CD4-positive, alpha-beta memory T cell (primary cell): Measurements from ENCODE around the gene LDB2. TPM values are rescaled to one million over a fixed set of nuclear protein-coding genes. Genes with fewer than 3 reads are reported as not detected.

Source experiments
- CTCF ChIA-PET: fragments of 350-600 bp; sonication (Branson Sonifier 250); formaldehyde crosslinking; loops from one replicate; lab custom pipeline; 2021; ENCODE audit warnings: inconsistent platforms; ENCODE audit not compliant: partially characterized antibody; lab: Charles Lee
- POLR2A ChIA-PET: fragments of 350-600 bp; sonication (Branson Sonifier 250); formaldehyde crosslinking; loops from one replicate; lab custom pipeline; 2021; ENCODE audit not compliant: partially characterized antibody; lab: Charles Lee
- DNase-seq, 5 donors: peaks; one replicate each; pipeline versions ENCODE4 v3.0.0 to v3.0.0-alpha.2; 2020 to 2022; ENCODE audit warnings: mixed read lengths in 1 of 5
- H3K27ac ChIP-seq: one replicate; pipeline ENCODE4 v1.7.0; 2013; ENCODE audit warnings: low read depth, low read length
- H3K27me3 ChIP-seq: 2 replicates; pipeline ENCODE4 v1.7.0; 2013; ENCODE audit warnings: mild to moderate bottlenecking, low read length, moderate library complexity; ENCODE audit not compliant: insufficient read depth
- H3K36me3 ChIP-seq: 2 replicates; pipeline ENCODE4 v1.7.0; 2013; ENCODE audit warnings: mild to moderate bottlenecking, low read length, moderate library complexity; ENCODE audit not compliant: insufficient read depth
- H3K4me1 ChIP-seq: 2 replicates; pipeline ENCODE4 v1.7.0; 2013; ENCODE audit warnings: mild to moderate bottlenecking, low read length, moderate library complexity; ENCODE audit not compliant: insufficient read depth
- H3K4me3 ChIP-seq, 2 donors: one replicate each; pipeline ENCODE4 v1.7.0; 2013; ENCODE audit warnings: low read length in 2 of 2, mild to moderate bottlenecking in 1 of 2
- H3K9me3 ChIP-seq, 2 donors: one replicate each; pipeline ENCODE4 v1.7.0; 2013; ENCODE audit warnings: low read length in 2 of 2, control low read depth in 1 of 2; ENCODE audit not compliant: control insufficient read depth in 1 of 2
- H3K27ac Mint-ChIP-seq, 7 donors: one replicate each; pipeline ENCODE4 v1.8.0; 2020 to 2021; ENCODE audit warnings: mixed read lengths in 7 of 7, mild to moderate bottlenecking in 6 of 7, inconsistent platforms in 3 of 7, moderate library complexity in 3 of 7
- H3K27me3 Mint-ChIP-seq, 2 donors: one replicate each; pipeline ENCODE4 v1.8.0; 2020 to 2021; ENCODE audit warnings: mixed read lengths in 2 of 2
- H3K36me3 Mint-ChIP-seq, 2 donors: one replicate each; pipeline ENCODE4 v1.8.0; 2020 to 2021; ENCODE audit warnings: mixed read lengths in 2 of 2, inconsistent platforms in 1 of 2, mild to moderate bottlenecking in 1 of 2
- H3K4me1 Mint-ChIP-seq, 4 donors: one replicate each; pipeline ENCODE4 v1.8.0; 2020 to 2021; ENCODE audit warnings: mixed read lengths in 4 of 4, mild to moderate bottlenecking in 1 of 4
- H3K4me3 Mint-ChIP-seq, 8 donors: one replicate each; pipeline ENCODE4 v1.8.0; 2020 to 2021; ENCODE audit warnings: mixed read lengths in 8 of 8, mild to moderate bottlenecking in 7 of 8, moderate library complexity in 6 of 8, inconsistent platforms in 3 of 8
- H3K9me3 Mint-ChIP-seq, 8 donors: one replicate each; pipeline ENCODE4 v1.8.0; 2020 to 2021; ENCODE audit warnings: mixed read lengths in 8 of 8, mild to moderate bottlenecking in 5 of 8, inconsistent platforms in 3 of 8, moderate library complexity in 1 of 8
- intact Hi-C: fragments of 100-400 bp; cut with micrococcal nuclease; formaldehyde crosslinking; loops from one replicate; pipeline ENCODE4 v1.15.1; 2023
- polyA plus RNA-seq, 2 donors: library from polyadenylated mRNA; unstranded; fragments of 300-500 nt; fragmentation: Illumina TruSeq; gene quantifications; one replicate each; pipeline ENCODE4 v1.2.3, GENCODE V29; 2021
- total RNA-seq, 2 experiments: library from RNA; stranded (reverse); gene quantifications; one replicate each; pipeline ENCODE4 v1.2.3, GENCODE V29; 2021

Gene LDB2
- total and polyA plus RNA-seq, 4 experiments from 2014 or later = not detected

DNA sequence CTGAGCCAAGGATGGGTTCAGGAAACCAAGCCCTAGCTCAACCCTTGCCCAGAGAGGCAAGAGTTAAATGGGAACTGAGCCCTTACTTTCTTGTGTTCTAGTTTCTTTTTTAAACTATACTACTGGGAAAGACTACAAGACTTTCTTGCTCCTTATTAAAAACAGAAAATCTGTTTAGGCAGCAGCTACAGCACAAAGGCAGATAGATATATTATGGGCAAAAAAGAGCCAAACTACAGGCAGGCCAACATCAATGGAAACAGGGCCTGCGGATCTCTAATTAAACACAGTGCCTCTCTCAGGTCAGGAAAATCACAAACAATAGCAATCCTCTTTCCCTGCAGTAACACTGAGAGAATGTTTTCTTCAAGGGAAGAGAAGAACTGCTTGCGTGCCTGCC is 226.0 kb downstream of the LDB2 start:
- H3K4me1 Mint-ChIP-seq = no peaks in the 10 kb centered on the region
- Histone ChIP-seq H3K9me3 (no peaks in the 10 kb centered on the region), H3K27me3 (no peaks in the 10 kb centered on the region), H3K27ac (no peak overlapping the region), H3K4me3 (no peak overlapping the region), H3K4me1 (no peaks in the 10 kb centered on the region), H3K36me3 (no peaks in the 10 kb centered on the region)
- intact Hi-C loops = no loop called here
- ChIA-PET CTCF (no interaction called here), POLR2A (no interaction called here)
- H3K36me3 Mint-ChIP-seq = no peaks in the 10 kb centered on the region
- no peak overlapping the region for H3K27ac Mint-ChIP-seq
- H3K9me3 Mint-ChIP-seq = no peaks in the 10 kb centered on the region
- peaks cover 0 to 1% of the 10 kb centered on the region in 2 donors for H3K27me3 Mint-ChIP-seq
- H3K4me3 Mint-ChIP-seq = no peak overlapping the region
- no peak for DNase-seq

DNA sequence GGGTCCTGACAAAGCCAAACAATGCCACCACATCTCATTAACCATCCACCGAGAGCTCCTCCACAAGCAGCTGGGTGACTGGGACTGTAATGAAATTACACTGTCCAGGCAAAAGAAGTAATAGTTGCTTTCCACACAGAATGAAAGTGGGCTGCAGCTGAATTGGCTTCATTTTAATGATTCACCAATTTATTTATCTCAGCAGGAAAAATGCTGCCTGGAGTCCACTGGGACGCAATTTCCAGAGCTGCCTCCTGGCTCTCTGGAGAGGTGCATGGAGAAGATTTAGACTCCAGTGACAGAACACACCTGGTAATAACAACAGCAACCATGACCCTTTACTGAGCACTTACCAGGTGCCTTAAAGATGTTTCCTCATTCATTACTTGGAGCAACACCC is 226.7 kb downstream of the LDB2 start:
- Mint-ChIP-seq H3K27me3 (peaks cover 0 to 1% of the 10 kb centered on the region in 2 donors), H3K36me3 (no peaks in the 10 kb centered on the region), H3K27ac (no peak overlapping the region), H3K4me3 (no peak overlapping the region), H3K9me3 (no peaks in the 10 kb centered on the region), H3K4me1 (no peaks in the 10 kb centered on the region)
- Histone ChIP-seq H3K9me3 (no peaks in the 10 kb centered on the region), H3K4me3 (no peak overlapping the region), H3K36me3 (no peaks in the 10 kb centered on the region), H3K27ac (no peak overlapping the region), H3K4me1 (no peaks in the 10 kb centered on the region), H3K27me3 (no peaks in the 10 kb centered on the region)
- intact Hi-C loops = no loop called here
- DNase-seq = no peak
- ChIA-PET POLR2A (no interaction called here), CTCF (interaction anchor here (1.2 kb wide), 1 partner anchor 12 kb away, joined by 3 read pairs; no protein-coding TSS in a partner anchor)

GRCh38 chr4:16670727-16671126 is 227.7 kb downstream of the LDB2 start:
- H3K27ac Mint-ChIP-seq = no peak overlapping the region
- H3K4me3 Mint-ChIP-seq = no peak overlapping the region
- Histone ChIP-seq H3K36me3 (no peaks in the 10 kb centered on the region), H3K9me3 (no peaks in the 10 kb centered on the region), H3K4me3 (no peak overlapping the region), H3K27me3 (no peaks in the 10 kb centered on the region), H3K4me1 (no peaks in the 10 kb centered on the region), H3K27ac (no peak overlapping the region)
- POLR2A ChIA-PET = no interaction called here
- DNase-seq = no peak
- H3K4me1 Mint-ChIP-seq = no peaks in the 10 kb centered on the region
- H3K27me3 Mint-ChIP-seq = peaks cover 0 to 1% of the 10 kb centered on the region in 2 donors
- CTCF ChIA-PET = interaction anchor here (1.2 kb wide), 1 partner anchor 13 kb away, joined by 3 read pairs; no protein-coding TSS in a partner anchor
- intact Hi-C loops = no loop called here
- H3K36me3 Mint-ChIP-seq = no peaks in the 10 kb centered on the region
- H3K9me3 Mint-ChIP-seq = peaks cover 0 to 2% (median 0%) of the 10 kb centered on the region in 8 donors

DNA sequence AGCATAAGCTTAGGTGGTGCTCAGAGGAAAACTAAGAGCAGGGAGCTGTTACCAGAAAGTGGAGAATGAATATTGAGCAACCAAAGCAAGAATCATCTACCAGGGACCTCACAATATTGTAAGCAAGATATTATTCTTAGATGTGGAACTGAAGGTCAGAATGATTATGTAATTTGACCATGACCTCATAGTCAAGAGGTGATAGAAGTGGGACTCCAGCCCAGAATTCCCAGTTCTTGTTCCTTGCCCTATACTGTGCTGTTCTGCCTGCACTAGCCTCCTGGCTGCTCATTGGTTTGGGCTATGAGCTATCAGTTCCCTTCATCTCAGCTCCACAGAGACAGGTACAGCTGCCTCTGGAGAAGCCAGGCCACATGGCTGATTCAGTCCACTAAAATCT is 229.4 kb downstream of the LDB2 start:
- POLR2A ChIA-PET = no interaction called here
- Mint-ChIP-seq H3K4me1 (no peaks in the 10 kb centered on the region), H3K4me3 (no peak overlapping the region), H3K27me3 (peaks cover 0 to 1% of the 10 kb centered on the region in 2 donors), H3K9me3 (peaks cover 0 to 5% (median 0%) of the 10 kb centered on the region in 8 donors), H3K36me3 (no peaks in the 10 kb centered on the region), H3K27ac (no peak overlapping the region)
- Histone ChIP-seq H3K4me3 (no peak overlapping the region), H3K27ac (no peak overlapping the region), H3K27me3 (no peaks in the 10 kb centered on the region), H3K4me1 (no peaks in the 10 kb centered on the region), H3K36me3 (no peaks in the 10 kb centered on the region), H3K9me3 (no peaks in the 10 kb centered on the region)
- CTCF ChIA-PET = no interaction called here
- intact Hi-C loops = no loop called here
- DNase-seq = no peak

DNA sequence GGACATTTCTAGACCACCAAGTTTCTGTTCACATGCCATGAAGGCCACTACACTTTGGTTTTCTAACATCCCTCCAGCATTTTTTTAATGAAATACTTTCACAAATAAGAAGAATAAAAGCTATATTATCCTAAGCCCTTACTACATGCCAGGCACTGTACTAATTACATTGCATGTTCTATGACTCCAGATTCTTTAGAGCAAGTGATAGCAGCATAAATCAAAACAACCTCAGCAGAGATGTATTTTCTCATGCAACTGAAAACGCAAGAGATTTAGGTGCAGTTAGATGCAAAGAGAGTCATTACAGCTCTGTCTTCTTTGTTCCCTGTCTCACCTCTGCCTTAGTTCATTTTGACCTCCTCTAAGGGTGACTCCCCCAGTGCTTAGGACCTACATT is 230.0 kb downstream of the LDB2 start:
- Histone ChIP-seq H3K27me3 (no peaks in the 10 kb centered on the region), H3K27ac (no peak overlapping the region), H3K9me3 (no peaks in the 10 kb centered on the region), H3K36me3 (no peaks in the 10 kb centered on the region), H3K4me3 (no peak overlapping the region), H3K4me1 (no peaks in the 10 kb centered on the region)
- H3K27me3 Mint-ChIP-seq = peaks cover 0 to 1% of the 10 kb centered on the region in 2 donors
- H3K27ac Mint-ChIP-seq = no peak overlapping the region
- ChIA-PET POLR2A (no interaction called here), CTCF (no interaction called here)
- intact Hi-C loops = no loop called here
- peaks cover 0 to 5% (median under 1%) of the 10 kb centered on the region in 8 donors for H3K9me3 Mint-ChIP-seq
- no peaks in the 10 kb centered on the region for H3K36me3 Mint-ChIP-seq
- no peak for DNase-seq
- no peaks in the 10 kb centered on the region for H3K4me1 Mint-ChIP-seq
- H3K4me3 Mint-ChIP-seq = no peak overlapping the region

DNA sequence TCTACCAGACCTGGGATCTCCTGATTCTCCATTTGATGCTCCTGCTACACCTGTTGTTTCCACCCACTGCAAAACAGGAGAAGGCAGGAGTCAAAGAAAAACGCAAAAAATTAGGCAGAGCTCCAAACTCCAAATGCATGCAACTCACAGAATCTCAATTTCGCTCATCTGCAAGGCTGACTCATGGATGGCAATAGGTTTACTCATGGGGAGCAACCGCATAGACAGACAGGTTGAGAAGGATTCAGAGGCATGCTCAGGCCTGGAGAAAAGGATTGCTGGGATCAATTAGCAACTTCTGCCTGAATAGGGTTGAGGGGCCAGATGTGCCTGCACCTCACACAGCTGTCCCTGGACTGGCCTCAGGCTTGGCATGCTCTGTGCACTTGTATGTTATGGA is 231.0 kb downstream of the LDB2 start:
- ChIA-PET POLR2A (no interaction called here), CTCF (no interaction called here)

GRCh38 chr4:16665942-16666551 is 232.4 kb downstream of the LDB2 start:
- intact Hi-C loops = no loop called here
- Histone ChIP-seq H3K4me3 (no peak overlapping the region), H3K27me3 (no peaks in the 10 kb centered on the region), H3K36me3 (no peaks in the 10 kb centered on the region), H3K4me1 (no peaks in the 10 kb centered on the region), H3K9me3 (no peaks in the 10 kb centered on the region), H3K27ac (no peak overlapping the region)
- ChIA-PET POLR2A (no interaction called here), CTCF (no interaction called here)
- no peaks in the 10 kb centered on the region for H3K27me3 Mint-ChIP-seq
- DNase-seq = no peak
- H3K36me3 Mint-ChIP-seq = no peaks in the 10 kb centered on the region
- H3K4me1 Mint-ChIP-seq = no peaks in the 10 kb centered on the region
- peaks cover 0 to 11% (median 2%) of the 10 kb centered on the region in 8 donors for H3K9me3 Mint-ChIP-seq
- H3K27ac Mint-ChIP-seq = no peak overlapping the region
- no peak overlapping the region for H3K4me3 Mint-ChIP-seq

More for the DNA sequence above, 231.0 kb downstream of the LDB2 start:
- Mint-ChIP-seq H3K4me1 (no peaks in the 10 kb centered on the region), H3K36me3 (no peaks in the 10 kb centered on the region), H3K9me3 (peaks cover 0 to 8% (median 2%) of the 10 kb centered on the region in 8 donors), H3K27ac (no peak overlapping the region), H3K27me3 (no peaks in the 10 kb centered on the region), H3K4me3 (no peak overlapping the region)
- Histone ChIP-seq H3K27ac (no peak overlapping the region), H3K36me3 (no peaks in the 10 kb centered on the region), H3K9me3 (no peaks in the 10 kb centered on the region), H3K27me3 (no peaks in the 10 kb centered on the region), H3K4me1 (no peaks in the 10 kb centered on the region), H3K4me3 (no peak overlapping the region)
- no peak for DNase-seq
- intact Hi-C loops = no loop called here
